Hepatic stellate cell (primary cell): ENCODE data around the gene BAIAP2L2.
"Not testable (repeated sequence)": the region's sequence is repeated elsewhere in the genome, so short reads cannot be mapped to it uniquely, and the experiment has no call there.

Source experiments
- DNase-seq: peaks from one replicate; pipeline ENCODE4 v3.0.0; 2011; ENCODE audit warnings: low spot score

The BAIAP2L2 gene, protein sequence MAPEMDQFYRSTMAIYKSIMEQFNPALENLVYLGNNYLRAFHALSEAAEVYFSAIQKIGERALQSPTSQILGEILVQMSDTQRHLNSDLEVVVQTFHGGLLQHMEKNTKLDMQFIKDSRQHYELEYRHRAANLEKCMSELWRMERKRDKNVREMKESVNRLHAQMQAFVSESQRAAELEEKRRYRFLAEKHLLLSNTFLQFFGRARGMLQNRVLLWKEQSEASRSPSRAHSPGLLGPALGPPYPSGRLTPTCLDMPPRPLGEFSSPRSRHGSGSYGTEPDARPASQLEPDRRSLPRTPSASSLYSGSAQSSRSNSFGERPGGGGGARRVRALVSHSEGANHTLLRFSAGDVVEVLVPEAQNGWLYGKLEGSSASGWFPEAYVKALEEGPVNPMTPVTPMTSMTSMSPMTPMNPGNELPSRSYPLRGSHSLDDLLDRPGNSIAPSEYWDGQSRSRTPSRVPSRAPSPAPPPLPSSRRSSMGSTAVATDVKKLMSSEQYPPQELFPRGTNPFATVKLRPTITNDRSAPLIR

DNA sequence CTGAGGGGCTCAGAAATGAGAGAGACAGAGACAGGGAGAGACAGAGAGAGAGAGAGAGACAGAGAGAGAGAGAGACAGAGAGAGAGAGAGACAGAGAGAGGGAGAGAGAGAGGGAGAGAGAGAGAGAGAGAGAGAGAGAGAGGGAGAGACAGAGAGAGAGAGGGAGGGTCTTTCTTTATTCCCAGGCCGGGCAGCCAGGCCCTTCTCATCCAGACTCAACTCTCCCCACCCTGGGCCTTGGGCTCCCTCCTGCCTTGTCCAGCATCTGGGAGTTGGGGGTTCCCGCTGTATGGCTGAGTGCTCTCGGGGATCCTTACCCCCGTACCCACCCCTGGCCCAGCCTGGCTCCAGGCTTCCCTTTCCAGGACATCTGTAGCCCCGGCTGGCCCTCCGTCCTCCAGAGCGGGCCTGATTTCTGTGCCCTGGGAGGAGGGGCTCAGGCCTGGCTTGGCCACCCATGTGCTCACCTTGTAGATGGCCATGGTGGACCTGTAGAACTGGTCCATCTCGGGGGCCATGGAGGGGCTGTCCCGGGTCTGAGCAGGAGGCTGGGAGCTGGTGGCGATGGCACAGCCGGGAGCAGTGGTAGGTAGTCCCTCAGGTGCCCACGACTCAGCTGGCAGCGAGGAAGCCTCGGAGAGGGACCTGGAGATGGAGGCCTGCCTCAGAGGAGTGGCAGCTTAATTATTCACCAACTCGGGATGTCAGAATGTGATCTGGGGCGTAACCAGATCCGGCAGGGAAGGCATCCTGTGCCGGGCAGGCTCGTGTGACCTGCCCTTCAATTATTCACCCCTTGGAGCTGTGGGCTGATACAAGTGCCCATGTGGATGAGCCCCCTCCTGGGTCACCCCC lies at the start of gene BAIAP2L2:
Gene BAIAP2L2 (minus strand): TSS at position 677 of the 855 bp plus-strand sequence. CDS start 159 bp downstream, at position 518.
- no peak for DNase-seq

DNA sequence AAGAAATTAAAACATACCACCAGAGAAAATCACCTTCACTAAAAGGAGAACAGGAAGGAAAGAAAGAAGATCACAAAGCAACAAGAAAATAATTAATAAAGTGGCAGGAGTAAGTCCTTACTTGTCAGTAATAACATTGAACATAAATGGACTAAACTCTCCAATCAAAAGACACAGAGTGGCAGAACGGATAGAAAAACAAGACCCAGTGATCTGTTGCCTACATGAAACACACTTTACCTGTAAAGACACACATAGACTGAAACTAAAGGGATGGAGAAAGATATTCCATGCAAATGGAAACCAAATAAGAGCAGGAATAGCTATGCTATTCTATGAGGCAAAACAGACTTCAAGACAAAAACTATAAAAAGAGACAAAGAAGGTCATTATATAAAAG lies 45.2 kb upstream of the BAIAP2L2 start:
- no peak for DNase-seq

DNA sequence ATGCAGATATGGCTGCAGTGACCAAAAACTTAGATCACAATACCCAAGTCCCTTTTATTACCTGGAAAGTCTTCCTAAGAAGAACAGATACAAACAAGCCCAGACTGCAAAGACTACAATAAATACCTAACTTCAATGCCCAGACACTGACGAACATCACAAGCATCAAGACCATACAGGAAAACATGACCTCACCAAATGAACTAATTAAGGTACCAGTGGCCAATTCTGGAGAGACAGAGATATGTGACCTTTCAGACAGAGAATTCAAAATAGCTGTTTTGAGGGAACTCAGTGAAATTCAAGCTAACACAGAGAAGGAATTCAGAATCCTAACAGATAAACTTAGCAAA lies 44.1 kb upstream of the BAIAP2L2 start:
- not testable (repeated sequence) for DNase-seq

DNA sequence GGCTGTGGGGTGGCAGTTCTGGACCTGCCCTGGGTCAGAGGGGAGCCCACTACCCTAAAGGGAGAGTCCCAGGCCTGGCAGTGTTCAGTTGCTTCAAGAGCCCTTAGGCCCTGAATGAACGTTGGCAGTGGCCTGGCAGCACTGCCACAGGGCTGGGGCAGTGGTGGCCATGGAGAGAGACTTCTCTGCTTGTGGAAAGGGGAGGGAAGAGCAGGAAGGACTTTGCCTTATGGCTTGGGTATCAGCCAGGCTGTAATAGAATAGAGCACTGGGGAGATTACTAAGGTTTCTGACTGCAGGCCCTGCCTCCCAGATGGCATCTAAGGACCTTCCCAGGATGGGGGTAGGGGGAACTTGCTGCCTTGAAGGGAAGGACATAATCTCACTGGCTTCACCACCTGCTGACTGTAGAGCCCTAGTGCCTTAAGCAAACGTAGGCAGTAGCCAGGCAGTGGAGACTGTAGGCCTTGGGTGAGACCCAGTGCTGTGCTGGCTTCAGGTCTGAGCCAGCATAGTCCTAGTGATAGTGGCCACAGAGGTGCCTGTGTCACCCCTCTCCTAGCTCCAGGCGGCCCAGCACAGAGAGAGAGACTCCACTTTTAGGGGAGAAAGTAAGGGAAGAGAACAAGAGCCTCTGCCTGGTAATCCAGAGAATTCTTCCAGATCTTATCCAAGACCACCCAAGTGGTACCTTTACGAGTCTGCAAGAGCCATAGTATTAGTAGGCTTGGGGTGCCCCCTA lies 43.5 kb upstream of the BAIAP2L2 start:
- DNase-seq, result no peak

DNA sequence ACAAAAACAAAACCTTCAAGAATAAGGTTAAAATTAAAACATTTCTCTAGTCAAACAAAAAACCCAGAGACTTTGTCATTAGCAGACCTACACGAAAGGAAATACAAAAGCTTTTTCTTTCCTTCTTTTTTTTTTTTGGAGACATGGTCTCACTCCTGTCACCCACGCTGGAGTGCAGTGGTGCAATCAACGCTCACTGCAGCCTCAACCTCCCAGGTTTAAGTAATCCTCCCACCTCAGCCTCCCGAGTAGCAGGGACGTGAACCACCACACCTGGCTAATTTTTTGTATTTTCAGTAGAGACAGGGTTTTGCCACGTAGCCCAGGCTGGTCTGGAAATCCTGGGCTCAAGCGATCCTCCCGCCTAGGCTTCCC lies 40.6 kb upstream of the BAIAP2L2 start:
- DNase-seq, result no peak

DNA sequence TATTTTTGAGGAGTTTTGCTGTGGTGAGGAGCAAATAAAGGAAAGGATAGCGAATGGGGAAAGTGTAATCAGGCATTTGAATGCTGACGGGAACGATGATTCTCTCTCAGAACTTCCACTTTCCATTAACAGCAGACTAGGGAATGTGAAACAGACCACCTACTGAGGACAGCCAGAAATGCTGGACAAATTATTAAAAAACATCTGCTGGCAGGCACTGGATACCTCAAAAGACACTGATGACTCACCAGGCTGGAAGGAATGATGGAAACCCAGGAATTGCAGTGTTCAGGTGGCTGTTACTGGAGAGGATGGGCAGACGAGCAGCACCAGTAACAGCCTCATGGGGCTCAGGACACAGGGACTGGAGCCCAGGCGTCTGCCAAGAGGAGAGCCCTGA lies 37.8 kb upstream of the BAIAP2L2 start:
- no peak for DNase-seq

DNA sequence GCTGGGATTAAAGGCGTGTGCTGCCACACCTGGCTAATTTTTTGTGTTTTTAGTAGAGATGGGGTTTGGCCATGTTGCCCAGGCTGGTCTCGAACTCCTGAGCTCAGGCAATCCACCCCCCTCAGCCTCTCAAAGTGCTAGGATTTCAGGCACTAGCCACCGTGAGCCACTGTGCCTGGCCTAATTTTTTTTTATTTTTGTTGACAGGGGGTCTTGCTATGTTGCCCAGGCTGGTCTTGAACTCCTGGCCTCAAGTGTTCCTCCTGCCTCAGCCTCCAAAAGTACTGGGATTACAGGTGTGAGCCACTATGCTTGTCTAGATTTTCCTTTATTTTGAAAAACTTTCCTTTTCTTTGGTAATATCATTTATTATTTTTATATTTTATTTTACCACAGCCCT lies 35.7 kb upstream of the BAIAP2L2 start:
- not testable (repeated sequence) for DNase-seq

DNA sequence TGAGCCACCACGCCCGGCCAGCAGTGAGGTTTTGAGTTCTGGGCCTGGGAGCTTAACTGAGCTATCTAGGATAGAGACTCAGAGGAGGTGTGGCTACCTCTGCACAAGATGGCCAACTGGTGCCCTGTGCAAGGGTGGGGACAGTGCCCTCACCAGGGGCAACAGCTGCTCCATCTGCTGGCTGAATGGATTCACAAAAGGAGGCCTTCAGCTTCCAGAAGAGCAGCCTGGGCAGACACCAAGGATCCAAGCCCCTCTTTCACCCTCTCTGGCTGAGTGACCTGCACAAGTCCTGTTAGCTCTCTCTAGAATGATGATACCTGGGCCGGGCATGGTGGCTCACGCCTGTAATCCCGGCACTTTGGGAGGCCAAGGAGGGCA lies 33.5 kb upstream of the BAIAP2L2 start:
- no peak for DNase-seq

DNA sequence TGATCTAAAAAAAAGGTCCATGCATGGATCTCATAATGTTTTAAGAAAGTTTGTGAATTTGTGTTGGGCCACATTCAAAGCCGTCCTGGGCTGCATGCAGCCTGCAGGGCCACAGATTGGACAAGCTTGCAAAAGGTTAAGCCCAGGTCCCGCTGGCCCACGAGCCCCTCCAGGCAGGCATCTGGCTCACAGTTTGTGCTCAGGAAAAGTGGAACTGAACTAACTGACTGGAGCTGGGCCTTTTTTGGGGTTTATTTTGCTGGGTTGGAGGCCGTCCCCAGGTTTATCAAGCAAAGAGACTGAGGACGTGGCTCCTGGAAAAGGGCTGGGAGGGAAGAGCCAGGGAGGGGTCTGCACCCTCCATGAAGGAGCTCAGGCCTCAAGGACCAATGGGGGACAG lies 32.1 kb upstream of the BAIAP2L2 start:
- DNase-seq, result no peak

DNA sequence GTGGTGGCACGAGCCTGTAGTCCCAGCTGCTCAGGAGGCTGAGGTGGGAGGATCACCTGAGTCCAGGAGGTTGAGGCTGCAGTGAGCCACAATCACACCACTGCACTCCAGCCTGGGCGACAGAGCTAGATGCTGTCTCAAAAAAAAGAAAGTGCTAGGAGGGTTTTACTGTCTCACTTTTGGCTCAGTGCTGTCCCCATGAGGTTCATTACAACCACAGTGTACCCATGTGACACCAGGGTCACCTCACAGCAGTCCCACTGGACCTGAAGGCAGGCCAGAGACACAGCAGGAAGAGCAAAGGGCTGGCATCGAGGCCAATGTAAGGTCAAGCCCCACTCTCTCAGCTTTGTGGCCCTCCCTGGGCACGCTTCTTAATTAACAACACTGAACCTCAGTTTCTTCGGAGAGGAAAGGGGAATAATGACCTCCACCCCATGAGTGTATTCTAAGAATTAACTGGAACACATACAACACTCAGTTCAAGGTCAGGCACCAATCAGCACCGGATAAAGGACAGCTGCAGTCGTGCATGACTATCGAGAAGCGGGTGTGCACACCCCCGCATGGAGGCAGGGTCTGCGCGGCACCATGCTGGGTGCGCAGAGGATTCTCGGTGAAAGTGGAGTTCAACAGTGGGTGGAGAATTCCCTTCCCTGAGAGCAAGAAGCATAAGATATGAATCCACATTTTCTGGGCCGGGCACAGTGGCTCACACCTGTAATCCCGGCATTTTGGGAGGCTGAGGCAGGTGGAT lies 30.9 kb upstream of the BAIAP2L2 start:
- no peak for DNase-seq

DNA sequence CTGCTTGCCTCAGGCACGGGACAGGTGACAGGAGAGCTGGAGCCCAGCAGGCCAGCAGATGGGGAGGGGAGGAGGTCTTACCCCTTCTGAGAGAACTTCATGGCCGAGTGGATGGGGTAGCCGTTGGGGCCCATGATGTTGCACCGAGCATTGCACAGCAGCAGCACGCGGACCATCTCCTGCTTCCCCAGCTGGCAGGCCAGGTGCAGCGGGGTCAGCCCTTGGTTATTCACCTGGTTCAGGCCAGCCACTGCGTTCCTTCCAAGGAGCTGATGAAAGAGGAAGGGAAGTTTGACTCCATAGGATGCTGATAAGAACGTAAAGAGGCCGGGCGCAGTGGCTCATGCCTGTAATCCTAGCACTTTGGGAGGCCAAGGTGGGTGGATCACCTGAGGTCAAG lies 29.4 kb upstream of the BAIAP2L2 start:
- DNase-seq, result no peak

DNA sequence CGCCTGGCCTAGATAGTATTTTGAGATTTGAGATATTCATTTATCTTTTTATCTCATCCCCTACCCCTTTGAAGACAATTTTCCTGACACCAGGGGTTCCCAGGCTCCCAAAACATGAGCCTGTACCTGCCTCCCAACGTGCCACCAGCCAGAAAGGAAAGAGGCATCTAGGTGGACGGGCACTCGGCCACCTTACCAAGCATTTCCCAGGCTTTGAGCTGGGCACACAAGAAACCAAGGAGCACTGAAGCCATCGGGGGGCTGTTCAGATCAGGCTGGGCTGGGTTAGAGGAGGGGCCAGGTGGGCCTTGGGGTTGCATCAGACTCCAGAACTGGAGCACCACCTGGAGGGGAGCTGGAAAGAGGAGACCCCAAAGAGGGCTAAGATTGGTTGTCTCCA lies 28.5 kb upstream of the BAIAP2L2 start:
- no peak for DNase-seq

DNA sequence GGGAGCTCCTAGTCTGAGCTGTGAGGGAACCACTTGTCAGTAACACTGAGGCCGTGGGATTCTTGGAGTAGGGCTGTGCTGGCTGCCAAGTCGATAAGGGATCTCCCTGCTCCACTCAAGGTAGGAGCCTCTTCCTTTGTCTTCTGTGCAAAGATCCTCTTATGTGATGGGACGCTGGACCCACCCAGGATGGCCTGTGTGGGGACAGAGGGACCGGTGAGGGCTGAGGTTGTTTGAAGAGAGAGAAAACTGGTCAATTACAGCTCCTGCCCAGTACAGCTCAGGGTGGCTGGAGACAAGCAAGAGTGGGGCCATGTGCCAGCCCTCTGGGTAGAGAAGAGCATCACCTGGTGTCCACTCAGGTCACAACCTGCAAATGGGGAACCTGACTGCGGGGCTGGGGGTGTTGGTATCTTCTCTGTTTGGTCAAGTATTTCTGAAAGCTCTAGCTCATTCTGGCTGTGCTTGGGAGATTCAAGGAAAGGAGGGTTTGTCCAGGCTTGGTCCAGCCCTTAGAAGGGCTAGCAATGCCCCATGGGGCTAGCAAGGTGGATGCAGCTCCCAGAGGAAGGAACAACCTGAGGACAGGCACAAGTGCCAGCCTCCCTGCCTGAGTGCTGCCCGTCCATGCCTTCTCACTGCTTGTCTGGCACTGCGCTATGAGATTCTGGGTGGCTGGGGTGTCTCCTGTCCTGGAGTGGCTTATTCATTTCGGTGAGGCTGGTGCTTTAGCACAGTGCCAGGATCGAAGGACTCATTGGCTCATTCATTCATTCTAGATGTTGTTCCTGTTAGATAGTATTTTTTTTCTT lies 27.6 kb upstream of the BAIAP2L2 start:
- no peak for DNase-seq

DNA sequence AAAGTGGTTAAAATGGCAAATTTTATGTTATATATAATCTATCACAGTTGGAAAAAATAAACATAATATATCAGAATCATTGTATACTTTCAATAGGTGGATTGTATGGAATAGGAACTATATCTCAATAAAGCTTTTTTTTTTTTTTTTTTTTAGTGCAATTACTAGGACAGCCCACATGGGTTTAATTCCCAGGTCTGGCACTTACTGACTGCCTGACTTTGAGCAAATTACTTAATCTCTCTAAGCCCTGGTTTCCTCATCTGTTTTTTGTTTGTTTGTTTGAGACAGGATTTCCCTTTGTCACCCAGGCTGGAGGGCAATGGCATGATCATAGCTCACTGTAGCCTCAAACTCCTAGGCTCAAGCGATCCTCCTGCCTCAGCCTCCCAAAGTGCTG lies 26.1 kb upstream of the BAIAP2L2 start:
- no peak for DNase-seq

DNA sequence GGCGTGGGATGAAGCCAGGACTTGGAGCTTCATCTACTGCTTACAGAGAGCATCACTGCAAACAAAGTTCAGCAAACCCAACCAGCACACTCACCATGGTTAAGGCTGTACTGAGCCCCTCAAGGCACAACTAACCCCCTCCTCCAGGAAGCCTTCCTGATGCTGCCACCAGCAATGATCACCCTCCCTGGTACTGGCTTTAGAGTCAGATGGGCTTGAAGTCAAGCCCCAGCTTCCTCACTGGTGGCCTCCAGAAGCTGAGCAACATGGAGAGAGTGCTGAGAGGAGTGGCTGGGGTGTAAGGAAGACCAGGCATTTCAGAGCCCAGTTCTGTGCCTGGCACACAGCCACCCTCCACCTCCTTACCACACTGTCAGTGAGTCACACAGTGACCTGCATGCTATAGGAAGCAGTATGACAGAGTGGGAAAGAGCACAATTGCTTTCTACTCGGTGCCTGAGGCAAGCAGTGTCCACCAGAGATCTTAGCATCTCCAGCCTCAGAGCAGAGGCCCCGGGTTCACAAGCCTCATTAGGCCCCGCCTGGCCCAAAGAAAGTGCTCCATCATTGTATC lies 24.7 kb upstream of the BAIAP2L2 start:
- DNase-seq, result peak; percentile 88

DNA sequence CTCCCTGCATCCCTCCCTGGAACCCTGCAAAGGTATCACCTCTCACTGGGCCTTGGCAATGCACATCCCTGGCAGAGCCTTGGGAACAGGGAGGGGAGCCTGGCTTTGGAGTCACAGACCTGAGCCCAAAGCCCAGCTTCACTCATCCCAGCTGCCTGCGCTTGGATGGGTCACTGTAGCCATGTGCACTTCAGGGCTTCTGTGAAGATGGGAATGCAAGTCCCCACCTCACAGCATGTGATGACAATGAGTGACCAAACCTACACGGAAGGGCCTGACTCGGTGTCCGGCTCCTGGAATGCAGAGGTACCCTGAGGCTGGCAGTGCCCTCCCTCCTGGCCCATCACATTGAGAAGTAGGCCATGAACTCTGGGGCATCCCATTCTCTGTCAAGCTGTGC lies 22.8 kb upstream of the BAIAP2L2 start:
- DNase-seq, result no peak

DNA sequence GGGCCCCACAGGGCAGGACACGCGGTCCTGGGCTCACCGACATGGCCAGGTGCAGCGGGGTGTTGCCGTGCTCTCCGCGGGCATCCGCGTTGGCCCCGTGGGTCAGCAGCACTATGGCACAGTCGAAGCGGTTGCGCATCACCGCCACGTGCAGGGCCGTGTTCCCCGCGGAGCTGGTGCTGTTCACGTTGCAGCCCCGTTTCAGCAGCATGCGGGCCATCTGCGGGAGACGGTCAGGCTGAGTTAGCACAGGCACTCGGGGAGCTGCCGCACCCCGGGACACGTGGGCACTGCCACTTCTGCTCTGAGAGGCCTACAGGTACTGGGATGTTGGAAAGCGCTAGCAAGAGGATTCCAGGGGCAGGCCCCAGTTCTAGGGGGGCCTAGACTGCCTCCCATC lies 22.3 kb upstream of the BAIAP2L2 start:
- DNase-seq, result no peak

DNA sequence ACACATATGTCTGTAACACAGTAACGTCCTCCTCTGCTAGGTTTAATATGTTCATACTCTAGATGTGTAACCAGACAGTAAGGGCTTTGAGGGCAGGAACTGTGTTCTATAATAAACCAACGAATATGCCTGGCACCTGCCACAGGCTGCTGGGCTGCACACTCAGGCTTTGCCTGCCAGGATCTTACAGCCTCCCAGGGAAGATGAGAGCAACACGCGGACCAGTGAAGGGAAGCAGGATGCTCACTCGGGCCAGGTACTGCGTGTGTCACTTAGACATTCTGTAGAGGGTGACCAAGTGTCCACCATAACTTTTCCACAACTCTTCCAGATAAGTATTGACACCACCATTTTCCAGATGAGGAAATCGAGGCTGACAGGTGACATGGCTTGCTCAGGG lies 21.7 kb upstream of the BAIAP2L2 start:
- DNase-seq, result no peak

DNA sequence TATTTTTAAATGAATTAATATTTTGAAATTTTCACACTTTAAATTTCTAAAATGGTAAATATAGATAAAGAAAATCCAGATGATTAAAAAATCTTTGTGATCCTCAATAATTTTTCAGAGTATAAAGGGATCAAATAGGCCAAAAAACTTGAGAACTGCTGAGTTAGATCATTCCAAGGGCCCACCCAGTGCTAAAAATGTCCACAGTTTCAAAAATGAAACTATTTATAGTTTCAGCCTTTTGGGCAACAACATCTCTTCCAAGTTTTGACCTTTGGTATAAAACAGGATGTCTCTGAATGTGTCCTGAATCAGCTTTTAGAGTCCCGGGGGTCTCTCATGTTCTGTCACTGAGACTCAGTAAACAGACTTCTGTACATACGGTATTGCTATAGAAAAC lies 20.9 kb upstream of the BAIAP2L2 start:
- DNase-seq, result peak; percentile 45

DNA sequence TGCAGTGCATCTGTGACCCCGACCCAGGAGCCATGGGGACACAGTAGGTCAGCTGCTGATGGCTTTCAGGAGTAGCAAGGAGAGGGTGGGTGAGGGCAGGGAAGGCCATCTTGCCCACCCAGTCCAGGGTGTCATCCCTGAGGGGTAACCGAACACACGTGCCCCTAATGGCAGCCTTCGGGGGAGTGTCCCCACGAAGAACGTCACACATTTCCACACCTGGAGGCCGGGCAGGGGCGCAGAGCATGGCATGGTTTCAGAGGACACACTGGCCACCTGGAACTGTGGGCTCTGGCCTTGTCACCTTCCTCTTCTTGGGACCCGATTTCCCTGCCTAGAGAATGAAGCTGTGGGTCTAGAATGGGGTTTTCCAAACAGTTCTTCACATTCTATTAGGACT lies 19.4 kb upstream of the BAIAP2L2 start:
- DNase-seq, result no peak

DNA sequence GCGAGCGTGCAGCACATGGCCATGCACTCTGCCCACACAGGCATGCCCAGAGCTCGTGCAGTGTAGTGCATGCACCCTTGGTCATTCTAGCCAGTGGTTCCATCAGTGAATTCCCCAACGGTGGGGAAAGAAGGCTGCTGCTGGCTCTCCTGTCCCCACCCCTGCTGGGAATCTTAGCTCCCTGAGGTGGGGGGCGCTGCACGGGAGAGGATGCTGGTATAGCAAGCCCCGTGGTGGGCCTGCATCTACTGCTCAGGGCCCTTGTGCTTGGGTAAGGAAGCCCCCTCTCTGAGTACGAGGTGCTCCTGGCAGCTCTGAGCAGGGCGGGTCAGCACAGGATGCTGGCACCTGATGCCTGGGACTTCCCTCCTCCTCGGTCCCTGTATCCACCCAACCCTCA lies 18.5 kb upstream of the BAIAP2L2 start:
- DNase-seq, result no peak
